GM13977 (cell line): ENCODE results near the gene SNTG2.
"Not testable (repeated sequence)": the region's sequence is repeated elsewhere in the genome, so short reads cannot be mapped to it uniquely, and the experiment has no call there.

Experiments
- DNase-seq: peaks from one replicate; pipeline ENCODE4 v3.0.0; 2012; ENCODE audit warnings: low spot score
- in situ Hi-C: fragments of 300-500 bp; cut with MboI; formaldehyde crosslinking; loops from one replicate; pipeline ENCODE4 v1.12.0; 2022; ENCODE audit warnings: low sequenced_read_pairs, low pct_unique_long_range_greater_than_20kb, mixed read lengths, inconsistent platforms; ENCODE audit not compliant: unreplicated experiment
- TF ChIP-seq, protein P1 (sequence below): IDR thresholded peaks from 2 replicates; pipeline ENCODE4 v1.5.1; 2012; ENCODE audit warnings: mild to moderate bottlenecking, control low read depth; ENCODE audit not compliant: insufficient read depth; ENCODE audit errors: extremely low read depth, missing control alignments

SNTG2 gene

DNA sequence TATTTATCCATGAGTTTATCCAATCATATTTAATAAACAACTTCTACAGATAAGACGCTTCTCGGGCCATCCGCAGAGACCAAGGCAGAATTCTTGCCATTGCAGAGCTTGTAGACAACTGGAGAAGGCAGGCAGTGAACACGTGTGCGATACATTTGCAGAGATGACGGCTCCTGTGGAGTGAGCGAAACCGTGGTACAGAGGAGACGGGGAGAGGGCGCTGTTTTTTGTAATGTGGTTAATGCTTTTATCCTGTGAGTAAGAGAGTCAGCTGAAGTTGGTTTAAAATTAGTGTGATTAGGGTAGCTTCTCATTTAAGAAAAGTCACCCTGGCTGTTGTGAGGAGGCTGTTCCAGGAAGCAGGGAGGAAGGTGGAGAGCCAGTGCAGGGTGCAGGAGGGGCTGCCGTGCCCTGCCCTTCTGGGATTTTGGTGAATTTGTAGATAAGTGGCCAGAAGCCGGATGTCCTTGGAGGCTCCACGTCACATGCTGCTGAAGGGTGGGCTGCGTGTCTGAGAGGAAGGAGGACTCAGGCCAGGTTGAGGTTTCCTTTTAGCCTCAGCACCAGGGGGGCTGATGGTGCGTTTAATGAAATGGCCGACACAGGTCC lies 151.4 kb downstream of the SNTG2 start:
- no peak for DNase-seq
- TF ChIP-seq, protein P1, sequence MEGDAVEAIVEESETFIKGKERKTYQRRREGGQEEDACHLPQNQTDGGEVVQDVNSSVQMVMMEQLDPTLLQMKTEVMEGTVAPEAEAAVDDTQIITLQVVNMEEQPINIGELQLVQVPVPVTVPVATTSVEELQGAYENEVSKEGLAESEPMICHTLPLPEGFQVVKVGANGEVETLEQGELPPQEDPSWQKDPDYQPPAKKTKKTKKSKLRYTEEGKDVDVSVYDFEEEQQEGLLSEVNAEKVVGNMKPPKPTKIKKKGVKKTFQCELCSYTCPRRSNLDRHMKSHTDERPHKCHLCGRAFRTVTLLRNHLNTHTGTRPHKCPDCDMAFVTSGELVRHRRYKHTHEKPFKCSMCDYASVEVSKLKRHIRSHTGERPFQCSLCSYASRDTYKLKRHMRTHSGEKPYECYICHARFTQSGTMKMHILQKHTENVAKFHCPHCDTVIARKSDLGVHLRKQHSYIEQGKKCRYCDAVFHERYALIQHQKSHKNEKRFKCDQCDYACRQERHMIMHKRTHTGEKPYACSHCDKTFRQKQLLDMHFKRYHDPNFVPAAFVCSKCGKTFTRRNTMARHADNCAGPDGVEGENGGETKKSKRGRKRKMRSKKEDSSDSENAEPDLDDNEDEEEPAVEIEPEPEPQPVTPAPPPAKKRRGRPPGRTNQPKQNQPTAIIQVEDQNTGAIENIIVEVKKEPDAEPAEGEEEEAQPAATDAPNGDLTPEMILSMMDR, result no peak
- in situ Hi-C loops, result no loop called here

DNA sequence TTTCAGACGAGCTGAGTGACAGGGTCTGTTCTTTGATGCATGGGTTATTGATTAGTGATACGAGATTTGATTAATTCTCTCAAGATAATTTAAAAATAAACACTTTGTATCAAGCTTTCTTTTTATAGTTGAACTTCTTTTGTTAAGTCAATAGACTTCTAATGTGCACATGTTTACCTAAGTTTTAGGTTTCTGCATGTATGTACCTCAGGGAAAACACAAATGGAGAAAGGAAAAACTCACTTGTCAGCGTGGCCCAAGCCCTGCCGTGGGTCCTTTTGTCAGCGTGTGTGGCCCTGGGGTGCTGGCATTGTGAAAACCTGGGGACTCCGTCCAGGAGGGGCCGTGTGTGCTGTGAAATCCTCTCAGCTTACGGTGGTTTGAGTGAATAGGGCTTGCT lies 153.7 kb downstream of the SNTG2 start:
- no peak for DNase-seq
- in situ Hi-C loops, result no loop called here
- TF ChIP-seq, protein P1, result no peak

DNA sequence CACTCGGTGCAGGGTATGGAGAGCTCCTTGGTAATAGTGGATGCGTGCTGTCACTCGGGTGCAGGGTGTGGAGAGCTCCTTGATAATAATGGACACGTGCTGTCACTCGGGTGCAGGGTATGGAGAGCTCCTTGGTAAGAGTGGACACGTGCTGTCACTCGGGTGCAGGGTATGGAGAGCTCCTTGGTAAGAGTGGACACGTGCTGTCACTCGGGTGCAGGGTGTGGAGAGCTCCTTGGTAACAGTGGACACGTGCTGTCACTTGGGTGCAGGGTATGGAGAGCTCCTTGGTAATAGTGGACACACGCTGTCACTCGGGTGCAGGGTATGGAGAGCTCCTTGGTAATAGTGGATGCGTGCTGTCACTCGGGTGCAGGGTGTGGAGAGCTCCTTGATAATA lies 155.7 kb downstream of the SNTG2 start:
- in situ Hi-C loops, DNase-seq: not testable (repeated sequence)

DNA sequence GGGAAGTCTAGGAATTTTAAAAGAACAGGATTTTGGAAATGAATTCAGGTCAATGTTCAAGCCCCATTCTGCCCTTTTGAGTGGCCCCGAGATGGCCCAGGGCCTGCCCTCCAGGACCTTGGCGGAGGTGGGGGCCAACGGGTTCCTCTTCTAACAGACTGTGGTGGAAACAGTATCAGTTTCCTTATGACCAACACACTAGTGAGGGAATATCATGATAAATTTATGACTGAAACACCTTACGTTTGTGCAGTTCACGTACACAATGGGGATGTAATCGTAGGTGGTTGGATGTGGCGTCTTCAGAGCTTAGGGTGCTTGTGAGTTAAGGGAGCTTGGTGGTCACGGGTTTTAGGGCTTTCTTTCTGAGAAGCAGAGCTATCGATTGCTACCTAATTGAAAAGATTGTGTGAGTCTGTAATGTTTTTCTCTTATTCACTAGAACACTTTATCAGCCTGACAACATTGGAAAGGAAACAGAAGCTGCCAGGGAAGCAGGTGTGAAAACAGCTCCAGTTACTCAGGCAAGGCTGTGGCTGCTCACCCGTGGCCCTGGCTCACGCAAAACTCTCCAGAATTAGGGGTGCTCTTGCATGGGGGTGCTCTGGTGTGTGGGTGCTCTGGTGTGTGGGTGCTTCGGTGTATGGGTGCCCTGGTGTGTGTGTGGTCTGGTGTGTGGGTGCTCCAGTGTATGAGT lies 165.3 kb downstream of the SNTG2 start:
- no peak for DNase-seq
- TF ChIP-seq, protein P1, result no peak
- in situ Hi-C loops, result no loop called here

DNA sequence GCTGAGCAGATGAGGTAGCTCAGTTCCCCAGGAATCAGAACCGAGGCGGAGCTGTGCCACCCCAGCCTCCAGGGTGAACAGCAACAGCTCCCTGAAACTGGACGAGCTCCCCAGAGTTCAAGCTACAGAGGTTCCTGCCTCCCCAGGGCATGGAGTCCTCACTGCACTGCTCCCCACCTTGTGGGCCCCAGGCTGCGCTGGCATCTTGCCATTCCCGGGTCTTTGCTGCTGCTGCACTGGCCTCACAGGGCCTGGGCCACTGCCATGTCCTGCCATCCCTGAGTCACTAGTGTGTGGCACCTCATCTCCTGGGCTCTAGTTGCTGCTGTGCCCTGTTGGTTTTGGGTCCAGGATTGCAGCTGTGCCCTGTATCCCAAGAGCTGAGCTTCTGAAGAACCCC lies 166.9 kb downstream of the SNTG2 start:
- in situ Hi-C loops, result no loop called here
- DNase-seq, result no peak
- TF ChIP-seq, protein P1, result no peak

DNA sequence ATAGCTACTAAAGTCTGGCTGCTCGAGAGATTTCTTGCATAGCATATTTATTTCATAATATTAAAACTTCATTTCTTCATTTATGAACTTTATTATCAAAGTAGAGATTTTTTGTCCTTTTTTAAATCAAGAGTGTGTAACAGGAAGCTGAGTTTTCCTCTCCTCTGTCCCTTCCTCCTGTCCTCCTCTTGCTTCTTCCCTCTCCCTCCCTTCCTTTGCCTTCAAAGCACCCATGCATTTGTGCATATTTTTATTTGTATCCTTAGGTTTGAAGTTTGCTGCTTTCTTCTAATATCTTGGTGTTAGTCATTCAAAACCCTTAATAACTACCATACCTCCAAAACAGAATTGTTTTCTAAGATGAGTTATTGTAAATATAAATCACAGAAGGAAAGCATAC lies 174.6 kb downstream of the SNTG2 start:
- TF ChIP-seq, protein P1, result no peak
- no peak for DNase-seq
- in situ Hi-C loops, result no loop called here

DNA sequence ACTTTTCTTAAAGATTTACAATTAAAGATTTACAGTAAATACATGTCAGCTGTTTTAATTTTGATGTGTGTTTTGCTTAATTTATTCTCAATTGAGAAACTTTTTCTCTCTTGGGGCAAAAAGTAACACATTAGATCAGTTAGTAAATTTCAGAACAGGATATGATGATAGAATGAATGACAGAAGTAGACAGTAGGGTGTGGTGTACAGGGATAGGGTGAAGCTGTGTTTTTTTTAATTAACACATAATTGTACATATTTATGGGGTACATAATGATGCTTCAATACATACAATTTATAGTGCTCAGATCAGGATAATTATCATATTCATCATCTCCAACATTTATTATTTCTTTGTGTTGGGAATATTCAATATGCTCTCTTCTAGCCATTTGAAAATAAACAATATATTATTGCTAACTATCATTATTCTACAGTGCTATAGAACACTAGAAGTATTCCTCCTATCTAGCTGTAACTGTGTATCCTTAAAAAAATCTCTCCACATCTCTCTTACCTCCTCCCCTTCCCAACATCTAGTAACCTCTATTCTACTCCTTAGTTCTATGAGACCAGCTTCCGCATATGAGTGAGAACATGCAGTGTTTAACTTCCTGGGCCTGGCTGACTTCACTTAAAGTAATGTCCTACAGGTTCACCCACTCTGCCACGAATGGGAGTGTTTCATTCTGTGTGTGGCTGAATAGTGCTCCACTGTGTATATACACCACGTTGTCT lies 175.2 kb downstream of the SNTG2 start:
- DNase-seq, result no peak
- in situ Hi-C loops, result no loop called here
- TF ChIP-seq, protein P1, result no peak
